Endothelial cell of umbilical vein (primary cell): ENCODE results near the gene EIF4A3. TPM values are rescaled to one million over a fixed set of nuclear protein-coding genes. Genes with fewer than 3 reads are reported as not detected.

Experiments
- BruUV-seq: library from RNA; stranded (reverse); fragments of 400-500 nt; replicated peaks from 2 replicates; lab custom pipeline; 2021; lab: Mats Ljungman, UMichigan
- CTCF ChIA-PET: fragments of 300-600, 350-600 bp; sonication (Branson Sonifier 250); formaldehyde crosslinking; loops from one replicate; lab custom pipeline; 2021; ENCODE audit warnings: antibody characterized with exemption, inconsistent platforms; lab: Charles Lee
- POLR2A ChIA-PET: fragments of 300-600, 350-600 bp; sonication (Branson Sonifier 250); formaldehyde crosslinking; loops from one replicate; lab custom pipeline; 2021; ENCODE audit warnings: antibody characterized with exemption, inconsistent platforms; lab: Charles Lee
- DNase-seq: peaks from one replicate; pipeline ENCODE4 v3.0.0-alpha.2; 2011; ENCODE audit warnings: low read depth, low spot score
- FAIRE-seq: peaks from 2 replicates; lab custom pipeline; 2011; peaks lifted over from hg19 to GRCh38; lab: Jason Lieb, UNC
- H2AFZ ChIP-seq: 2 replicates; pipeline ENCODE4 v1.6.0; 2012; ENCODE audit warnings: low read depth, low read length, control low read depth, inconsistent platforms
- H3K27ac ChIP-seq: 2 replicates; pipeline ENCODE4 v1.5.1; 2011; ENCODE audit warnings: low read depth, mild to moderate bottlenecking, control low read depth, low read length, moderate library complexity; ENCODE audit not compliant: insufficient read depth
- H3K27me3 ChIP-seq, 2 experiments: 2 replicates each; pipeline versions ENCODE4 v1.6.0 to v1.6.1; 2011; ENCODE audit warnings: low read length in 2 of 2, mixed read lengths in 1 of 2; ENCODE audit not compliant: control insufficient read depth in 2 of 2, insufficient read depth in 2 of 2
- H3K36me3 ChIP-seq, 2 experiments: 2 replicates in 1 of 2; 3 replicates in 1 of 2; pipeline ENCODE4 v1.5.1; 2011; ENCODE audit warnings: low read length in 2 of 2, mild to moderate bottlenecking in 1 of 2, moderate library complexity in 1 of 2; ENCODE audit not compliant: control insufficient read depth in 2 of 2, insufficient read depth in 2 of 2; ENCODE audit errors: extremely low read depth in 1 of 2
- H3K4me1 ChIP-seq: 3 replicates; pipeline ENCODE4 v1.5.1; 2011; ENCODE audit warnings: mild to moderate bottlenecking, low read length; ENCODE audit not compliant: control insufficient read depth, insufficient read depth; ENCODE audit errors: extremely low read depth
- H3K4me2 ChIP-seq: 2 replicates; pipeline ENCODE4 v1.6.1; 2011; ENCODE audit warnings: low read length, control low read depth, mixed read lengths; ENCODE audit not compliant: insufficient read depth
- H3K4me3 ChIP-seq, 3 experiments: fragments of 200-600 bp in 1 of 3; sonication (generic), shearing (Covaris generic) in 1 of 3; replicated peaks in 1 of 3; 2 replicates each; pipeline ENCODE4 v1.5.1; 2011 to 2016; ENCODE audit warnings: control low read depth in 3 of 3, low read length in 3 of 3, mild to moderate bottlenecking in 2 of 3, inconsistent platforms in 1 of 3, low read depth in 1 of 3, moderate library complexity in 1 of 3; ENCODE audit not compliant: insufficient read depth in 1 of 3
- H3K79me2 ChIP-seq: 2 replicates; pipeline ENCODE4 v1.6.0; 2012; ENCODE audit warnings: low read length, inconsistent platforms; ENCODE audit not compliant: control insufficient read depth, insufficient read depth
- H3K9ac ChIP-seq: replicated peaks from 2 replicates; pipeline ENCODE3; 2011; ENCODE audit warnings: low read length, control low read depth; ENCODE audit not compliant: insufficient read depth; ENCODE audit errors: extremely low read depth
- H3K9me1 ChIP-seq: replicated peaks from 3 replicates; pipeline ENCODE4 v1.6.0; 2011; ENCODE audit warnings: mild to moderate bottlenecking, low read length; ENCODE audit not compliant: control insufficient read depth, insufficient read depth; ENCODE audit errors: extremely low read depth
- H3K9me3 ChIP-seq: replicated peaks from 2 replicates; pipeline ENCODE4 v1.5.1; 2012; ENCODE audit warnings: low read length, inconsistent platforms; ENCODE audit not compliant: control insufficient read depth, insufficient read depth
- H4K20me1 ChIP-seq: replicated peaks from 2 replicates; pipeline ENCODE3; 2011; ENCODE audit warnings: mild to moderate bottlenecking, low read length; ENCODE audit not compliant: control insufficient read depth, insufficient read depth; ENCODE audit errors: extremely low read depth
- EZH2 ChIP-seq: IDR thresholded peaks from 2 replicates; pipeline ENCODE4 v1.6.1; 2012; ENCODE audit warnings: borderline replicate concordance, low read depth, mild to moderate bottlenecking, moderate library complexity, low read length, inconsistent platforms; ENCODE audit not compliant: severe bottlenecking
- FOS ChIP-seq: IDR thresholded peaks from 2 replicates; pipeline ENCODE4 v1.6.1; 2011; ENCODE audit warnings: mild to moderate bottlenecking, low read length, moderate library complexity, borderline replicate concordance; ENCODE audit not compliant: insufficient read depth
- GATA2 ChIP-seq: IDR thresholded peaks from 2 replicates; pipeline ENCODE4 v1.7.0; 2011; ENCODE audit warnings: low read depth, mild to moderate bottlenecking, moderate library complexity, mixed read lengths, low read length; ENCODE audit not compliant: insufficient read length, insufficient read depth
- JUN ChIP-seq: IDR thresholded peaks from 2 replicates; pipeline ENCODE4 v1.6.1; 2011; ENCODE audit warnings: borderline replicate concordance, low read depth; ENCODE audit not compliant: insufficient read length, insufficient read depth
- MYC ChIP-seq: IDR thresholded peaks from one replicate; pipeline ENCODE4 v1.6.1; 2011; ENCODE audit warnings: mild to moderate bottlenecking, low read depth, low read length
- POLR2A ChIP-seq: IDR thresholded peaks from 2 replicates; pipeline ENCODE4 v1.6.1; 2012; ENCODE audit warnings: low read depth, mild to moderate bottlenecking, control low read depth, low read length
- POLR2AphosphoS5 ChIP-seq: IDR thresholded peaks from 2 replicates; pipeline ENCODE4 v1.6.1; 2012; ENCODE audit warnings: low read depth, mild to moderate bottlenecking, control low read depth, low read length, moderate library complexity; ENCODE audit not compliant: insufficient read depth
- dilution Hi-C: fragments of 300-500 bp; cut with MboI; formaldehyde crosslinking; loops from one replicate; pipeline ENCODE4 v1.15.0; 2019; ENCODE audit warnings: low sequenced_read_pairs; ENCODE audit not compliant: extremely low pct_ligation_motif_present
- intact Hi-C: fragments of 100-400 bp; cut with micrococcal nuclease; formaldehyde crosslinking; loops from one replicate; pipeline ENCODE4 v1.10.0; 2022
- microRNA counts: library from miRNA; unstranded; fragments of <30 nt; microRNA quantifications from one replicate; lab custom pipeline; 2016
- microRNA-seq: library from miRNA; unstranded; fragments of <30 nt; microRNA quantifications from one replicate; pipeline ENCODE4 v1.2.0, GENCODE V29; 2021; ENCODE audit warnings: borderline number of aligned reads, borderline replicate concordance
- polyA plus RNA-seq, 4 experiments: library from polyadenylated mRNA; depleted of rRNA in 3 of 4; stranded (reverse) in 3 of 4; unstranded in 1 of 4; fragments of >200 nt; gene quantifications; 2 replicates each; pipeline versions ENCODE4 v1.2.1 to v1.2.3, GENCODE V29; 2011 to 2012; ENCODE audit warnings: missing spikeins in 1 of 4
- small RNA-seq: library from RNA; depleted of rRNA; stranded (forward); fragments of <200 nt; gene quantifications from one replicate; pipeline ENCODE3, GENCODE V24; 2012; ENCODE audit warnings: low replicate concordance, low read depth; ENCODE audit not compliant: insufficient read depth, insufficient read length
- total RNA-seq: library from RNA; stranded (reverse); gene quantifications from 2 replicates; pipeline ENCODE4 v1.2.3, GENCODE V29; 2021
- TF ChIP-seq, protein P1 (sequence below), 2 donors: IDR thresholded peaks; 1 replicate in 1 of 2; 2 replicates in 1 of 2; pipeline ENCODE4 v1.5.1; 2011; ENCODE audit warnings: low read length in 2 of 2, mild to moderate bottlenecking in 2 of 2, moderate library complexity in 2 of 2, control low read depth in 1 of 2, inconsistent platforms in 1 of 2, low read depth in 1 of 2; ENCODE audit not compliant: insufficient read depth in 1 of 2; ENCODE audit errors: extremely low read depth in 1 of 2
- TF ChIP-seq, protein P2 (sequence below): IDR thresholded peaks from 2 replicates; pipeline ENCODE4 v1.6.1; 2011; ENCODE audit not compliant: insufficient read depth, insufficient read length

EIF4A3 gene
- total and polyA plus RNA-seq, 2 donors (not counting 3 experiments of a cell fraction or from before 2014, with no cell fraction given) = 90.4 to 94.5 TPM

DNA sequence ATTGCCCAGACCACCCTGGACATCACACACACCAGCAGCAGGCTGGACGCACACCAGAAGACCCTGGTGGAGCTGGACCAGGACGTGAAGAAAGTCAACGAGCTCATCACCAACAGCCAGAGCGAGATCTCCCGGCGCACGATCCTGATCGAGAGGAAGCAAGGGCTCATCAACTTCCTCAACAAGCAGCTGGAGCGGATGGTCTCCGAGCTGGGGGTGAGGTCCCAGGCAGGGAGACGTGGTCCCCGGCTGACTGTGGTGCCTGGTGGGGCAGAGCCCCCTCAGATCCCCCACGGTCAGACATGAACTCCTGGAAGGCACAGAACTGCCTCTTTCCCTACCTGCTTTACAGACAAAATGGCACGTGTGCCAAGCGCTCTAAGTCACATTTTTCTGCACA is 62.2 kb downstream of the EIF4A3 start:
- no peaks in the 10 kb centered on the region for H3K79me2 ChIP-seq
- no peak overlapping the region for H3K27ac ChIP-seq
- H3K9ac ChIP-seq = no peak overlapping the region
- H3K36me3 ChIP-seq = no peaks in the 10 kb centered on the region
- no peak overlapping the region for H3K4me3 ChIP-seq
- H3K9me3 ChIP-seq = no peaks in the 10 kb centered on the region
- no peak overlapping the region for H2AFZ ChIP-seq
- H3K27me3 ChIP-seq = no peaks in the 10 kb centered on the region
- ChIA-PET POLR2A (interaction anchor here (0.7 kb wide), 1 partner anchor 163 kb away, joined by 7 read pairs; no protein-coding TSS in a partner anchor), CTCF (interaction anchor here (0.5 to 2.9 kb wide), 5 partner anchors 9 to 1101 kb away, joined by 3 to 20 read pairs (median 5); partner anchors contain the start of gene GAA)
- DNase-seq = no peak
- BruUV-seq = no TSS peak
- no peaks in the 10 kb centered on the region for H3K9me1 ChIP-seq
- dilution Hi-C loops (no loop called here), intact Hi-C loops (no loop called here)
- no peaks in the 10 kb centered on the region for H4K20me1 ChIP-seq
- no peaks in the 10 kb centered on the region for H3K4me1 ChIP-seq
- no peak for FAIRE-seq
- no peak overlapping the region for H3K4me2 ChIP-seq
- TF ChIP-seq EZH2 (no peak), GATA2 (no peak), FOS (no peak), MYC (no peak), POLR2A (no peak), JUN (no peak), POLR2AphosphoS5 (no peak)
- TF ChIP-seq, protein P1, sequence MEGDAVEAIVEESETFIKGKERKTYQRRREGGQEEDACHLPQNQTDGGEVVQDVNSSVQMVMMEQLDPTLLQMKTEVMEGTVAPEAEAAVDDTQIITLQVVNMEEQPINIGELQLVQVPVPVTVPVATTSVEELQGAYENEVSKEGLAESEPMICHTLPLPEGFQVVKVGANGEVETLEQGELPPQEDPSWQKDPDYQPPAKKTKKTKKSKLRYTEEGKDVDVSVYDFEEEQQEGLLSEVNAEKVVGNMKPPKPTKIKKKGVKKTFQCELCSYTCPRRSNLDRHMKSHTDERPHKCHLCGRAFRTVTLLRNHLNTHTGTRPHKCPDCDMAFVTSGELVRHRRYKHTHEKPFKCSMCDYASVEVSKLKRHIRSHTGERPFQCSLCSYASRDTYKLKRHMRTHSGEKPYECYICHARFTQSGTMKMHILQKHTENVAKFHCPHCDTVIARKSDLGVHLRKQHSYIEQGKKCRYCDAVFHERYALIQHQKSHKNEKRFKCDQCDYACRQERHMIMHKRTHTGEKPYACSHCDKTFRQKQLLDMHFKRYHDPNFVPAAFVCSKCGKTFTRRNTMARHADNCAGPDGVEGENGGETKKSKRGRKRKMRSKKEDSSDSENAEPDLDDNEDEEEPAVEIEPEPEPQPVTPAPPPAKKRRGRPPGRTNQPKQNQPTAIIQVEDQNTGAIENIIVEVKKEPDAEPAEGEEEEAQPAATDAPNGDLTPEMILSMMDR (IDR thresholded peaks at IDR 0.05; ENCODE audit: extremely low read depth in 1 of 2, insufficient read depth in 1 of 2, low read depth in 1 of 2, low read length in 2 of 2) = no peak
- TF ChIP-seq, protein P2, sequence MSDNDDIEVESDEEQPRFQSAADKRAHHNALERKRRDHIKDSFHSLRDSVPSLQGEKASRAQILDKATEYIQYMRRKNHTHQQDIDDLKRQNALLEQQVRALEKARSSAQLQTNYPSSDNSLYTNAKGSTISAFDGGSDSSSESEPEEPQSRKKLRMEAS = no peak

MicroRNA genes within 50 kb of the gene (microRNA counts, 767-probe panel; counts per million panel counts)
- microRNA hsa-miR-1268b (lab: Ali Mortazavi, UCI) = 723 counts per million, percentile 96 among the panel's probes with 10 or more counts

Small RNA genes within 50 kb of the gene (microRNA-seq; reads per million reads assigned to microRNA genes)
- gene MIR1268B = not detected

Small RNA genes within 50 kb of the gene (small RNA-seq; reads per million reads assigned to genes)
- gene AC087741.2 = not detected
- gene MIR1268B = not detected

Other genes with a start within 250 kb of the EIF4A3 start
- 48.6 and 50.9 TPM in 2 replicates for gene TBC1D16, start 111.3 kb downstream of the EIF4A3 start, total RNA-seq
- 11.8 and 12.9 TPM in 2 replicates for gene TBC1D16, start 111.3 kb downstream of the EIF4A3 start, polyA plus RNA-seq
- gene CCDC40, start 110.5 kb downstream of the EIF4A3 start, total RNA-seq = 4.1 and 5.5 TPM in 2 replicates
- 1.1 and 1.4 TPM in 2 replicates for gene CCDC40, start 110.5 kb downstream of the EIF4A3 start, polyA plus RNA-seq
- 45.9 and 49.7 TPM in 2 replicates for gene GAA, start 45.5 kb downstream of the EIF4A3 start, total RNA-seq
- gene GAA, start 45.5 kb downstream of the EIF4A3 start, polyA plus RNA-seq = 26.3 and 29.8 TPM in 2 replicates
- gene CARD14, start 22.9 kb upstream of the EIF4A3 start, total RNA-seq = not detected in 2 replicates
- not detected in 2 replicates for gene CARD14, start 22.9 kb upstream of the EIF4A3 start, polyA plus RNA-seq
- gene SGSH, start 73.2 kb upstream of the EIF4A3 start, total RNA-seq = 66.0 and 81.4 TPM in 2 replicates
- 191 and 217 TPM in 2 replicates for gene SGSH, start 73.2 kb upstream of the EIF4A3 start, polyA plus RNA-seq
- gene SLC26A11, start 73.3 kb upstream of the EIF4A3 start, total RNA-seq = 21.2 and 25.2 TPM in 2 replicates
- gene SLC26A11, start 73.3 kb upstream of the EIF4A3 start, polyA plus RNA-seq = 33.0 and 36.7 TPM in 2 replicates
- gene RNF213, start 113.7 kb upstream of the EIF4A3 start, total RNA-seq = 108 and 116 TPM in 2 replicates
- 36.5 and 39.0 TPM in 2 replicates for gene RNF213, start 113.7 kb upstream of the EIF4A3 start, polyA plus RNA-seq